Prostate gland (tissue), 2 donors: ENCODE results near the gene PRICKLE2.

Source experiments
- CTCF ChIP-seq, 4 experiments: fragments of 200-600 bp in 2 of 4; fragments of 450-650 bp in 2 of 4; sonication (generic) in 2 of 4; IDR thresholded peaks; 1 replicate in 3 of 4; 2 replicates in 1 of 4; pipeline ENCODE4 v1.5.1; 2016 to 2019; ENCODE audit warnings: antibody characterized with exemption in 4 of 4, mild to moderate bottlenecking in 2 of 4, moderate library complexity in 2 of 4
- POLR2AphosphoS5 ChIP-seq: sonication (generic); formaldehyde crosslinking; IDR thresholded peaks from one replicate; pipeline ENCODE4 v1.6.1; 2017; ENCODE audit warnings: antibody characterized with exemption

DNA sequence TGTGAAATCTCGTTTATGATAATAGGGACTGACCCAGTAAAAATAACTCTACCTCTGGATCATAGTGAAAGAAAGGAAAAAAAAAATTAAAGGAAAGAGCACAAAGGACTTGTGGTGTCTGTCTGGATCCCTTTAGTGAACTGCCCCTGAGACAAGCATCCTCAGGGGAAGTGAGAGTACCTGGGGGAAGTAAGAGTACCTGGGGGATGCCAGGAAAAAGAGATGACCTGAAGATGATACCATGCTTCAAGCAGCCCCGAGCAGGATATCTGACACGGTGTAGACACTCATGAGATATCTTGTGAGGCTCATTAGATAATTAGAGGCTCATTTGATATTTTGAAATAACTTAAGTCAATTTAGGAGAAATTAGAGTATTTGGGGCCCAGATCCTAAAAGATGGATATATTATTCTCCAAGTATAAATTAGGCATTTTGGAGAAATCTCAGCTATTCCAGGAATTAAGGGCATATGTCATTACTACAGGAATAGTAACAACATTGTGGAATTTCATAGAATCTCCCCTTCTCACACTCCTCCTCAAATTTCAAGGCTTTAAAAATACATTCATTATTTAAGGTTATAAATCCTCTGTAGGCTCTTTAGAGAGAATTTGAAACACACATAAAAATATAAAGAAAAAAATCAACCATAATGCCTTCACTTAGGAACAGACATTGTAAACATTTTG lies 165.6 kb downstream of the PRICKLE2 start:
- no peak for TF ChIP-seq CTCF (IDR thresholded peaks at IDR 0.05)
- TF ChIP-seq POLR2AphosphoS5: no peak
